Ovary (tissue), 9 donors: ENCODE data around the gene DGKG. TPM values are rescaled to one million over a fixed set of nuclear protein-coding genes. Genes with fewer than 3 reads are reported as not detected.

Experiments
- DNase-seq, 5 donors: peaks; one replicate each; pipeline ENCODE4 v3.0.0-alpha.2; 2019 to 2020
- H3K27ac ChIP-seq, 2 donors: fragments of 200-600 bp; one replicate each; pipeline versions ENCODE4 v1.5.1 to v1.8.0; 2019 to 2022
- H3K27me3 ChIP-seq: fragments of 200-600 bp; one replicate; pipeline ENCODE4 v1.8.0; 2022
- H3K36me3 ChIP-seq: fragments of 200-600 bp; sonication (generic); one replicate; pipeline ENCODE4 v1.5.1; 2019
- H3K4me1 ChIP-seq: one replicate; pipeline ENCODE4 v1.8.1; 2013; ENCODE audit warnings: mild to moderate bottlenecking, moderate library complexity; ENCODE audit not compliant: insufficient read depth
- H3K4me3 ChIP-seq: fragments of 200-600 bp; sonication (generic); one replicate; pipeline ENCODE4 v1.5.1; 2017
- H3K9me3 ChIP-seq, 2 donors: fragments of 200-600 bp in 1 of 2; sonication (generic) in 1 of 2; one replicate each; pipeline versions ENCODE4 v1.5.1 to v1.8.1; 2013 to 2019; ENCODE audit warnings: mild to moderate bottlenecking in 1 of 2, moderate library complexity in 1 of 2
- EP300 ChIP-seq: sonication (generic); formaldehyde crosslinking; IDR thresholded peaks from one replicate; pipeline ENCODE4 v1.6.1; 2017; ENCODE audit warnings: antibody characterized with exemption
- POLR2A ChIP-seq: fragments of 450-650 bp; IDR thresholded peaks from one replicate; pipeline ENCODE4 v1.6.1; 2017; ENCODE audit warnings: antibody characterized with exemption, mild to moderate bottlenecking, moderate library complexity
- WGBS, 3 donors: extraction: QIAGEN DNeasy Blood & Tissue Kit in 1 of 3; methylation state at CpG; one replicate each; pipeline versions ENCODE4 v1.1.5 to v1.1.7; 2013 to 2017; 5-methylcytosine and 5-hydroxymethylcytosine counted together
- intact Hi-C, 4 donors: fragments of 100-400 bp; cut with DNase I; formaldehyde crosslinking; loops; one replicate each; pipeline versions ENCODE4 v1.11.0 to v1.15.1; 2022 to 2023
- polyA plus RNA-seq, 2 donors: library from polyadenylated mRNA; stranded (reverse); fragments of 200-250 nt in 1 of 2; fragments of 350-450 nt in 1 of 2; fragmentation: Illumina TruSeq in 1 of 2; extraction: RNeasy Lipid Tissue Mini Kit (QIAGEN cat#74804) in 1 of 2; gene quantifications; one replicate each; pipeline ENCODE4 v1.2.3, GENCODE V29; 2013 to 2014
- total RNA-seq, 7 donors: library from RNA; depleted of rRNA in 2 of 7; stranded (reverse); fragments of >200 nt in 2 of 7; fragmentation: NEBNext Ultra II Directional in 3 of 7; extraction: Animal tissue kit (Norgen Biotek cat#: 25700) in 3 of 7; gene quantifications; one replicate each; pipeline versions ENCODE4 v1.1.0 to v1.2.4, GENCODE V29; 2016 to 2023
- TF ChIP-seq, protein P1 (sequence below), 3 donors: fragments of 450-650 bp in 2 of 3; fragments of 200-600 bp in 1 of 3; IDR thresholded peaks; one replicate each; pipeline versions ENCODE4 v1.5.1 to v1.8.0; 2016 to 2022; ENCODE audit warnings: antibody characterized with exemption in 3 of 3, mild to moderate bottlenecking in 1 of 3
- donor health status: DM: no; HTN: no; CAD: no; lungs with moderate emphysema.
- donor health status: DM: no; HTN: no; CAD: no.
- donor health status: Bipolar disorder and iron deficiency.
- donor health status: DM: yes; HTN: yes; CAD: no.
- donor health status: DM: no; HTN: no; CAD: no.
- donor health status: DM: yes; HTN: yes; CAD: no.

Gene DGKG
- total and polyA plus RNA-seq, 9 donors: 1.0 to 7.0 (median 4.1) TPM

DNA sequence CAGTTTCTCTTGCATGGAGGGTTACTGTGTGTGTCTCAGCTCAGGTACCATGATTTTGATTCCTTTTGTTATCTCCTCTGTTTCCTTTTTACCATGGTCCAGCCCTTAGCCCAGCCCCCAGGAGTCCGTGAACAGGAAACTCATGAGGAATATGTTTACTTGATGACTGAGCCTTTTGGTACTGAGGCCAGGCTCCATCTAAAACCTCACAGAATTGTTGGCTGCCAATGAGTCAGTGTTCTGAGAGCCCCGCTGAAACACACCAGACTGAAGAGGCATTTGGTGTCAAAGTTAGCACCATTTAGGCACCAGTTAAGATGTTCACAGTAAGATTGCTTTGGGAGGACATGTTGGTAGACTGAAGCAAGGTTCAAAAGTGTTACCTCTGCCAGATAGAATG lies 80.9 kb downstream of the DGKG start:
- no peak for TF ChIP-seq POLR2A
- TF ChIP-seq, protein P1, sequence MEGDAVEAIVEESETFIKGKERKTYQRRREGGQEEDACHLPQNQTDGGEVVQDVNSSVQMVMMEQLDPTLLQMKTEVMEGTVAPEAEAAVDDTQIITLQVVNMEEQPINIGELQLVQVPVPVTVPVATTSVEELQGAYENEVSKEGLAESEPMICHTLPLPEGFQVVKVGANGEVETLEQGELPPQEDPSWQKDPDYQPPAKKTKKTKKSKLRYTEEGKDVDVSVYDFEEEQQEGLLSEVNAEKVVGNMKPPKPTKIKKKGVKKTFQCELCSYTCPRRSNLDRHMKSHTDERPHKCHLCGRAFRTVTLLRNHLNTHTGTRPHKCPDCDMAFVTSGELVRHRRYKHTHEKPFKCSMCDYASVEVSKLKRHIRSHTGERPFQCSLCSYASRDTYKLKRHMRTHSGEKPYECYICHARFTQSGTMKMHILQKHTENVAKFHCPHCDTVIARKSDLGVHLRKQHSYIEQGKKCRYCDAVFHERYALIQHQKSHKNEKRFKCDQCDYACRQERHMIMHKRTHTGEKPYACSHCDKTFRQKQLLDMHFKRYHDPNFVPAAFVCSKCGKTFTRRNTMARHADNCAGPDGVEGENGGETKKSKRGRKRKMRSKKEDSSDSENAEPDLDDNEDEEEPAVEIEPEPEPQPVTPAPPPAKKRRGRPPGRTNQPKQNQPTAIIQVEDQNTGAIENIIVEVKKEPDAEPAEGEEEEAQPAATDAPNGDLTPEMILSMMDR (IDR thresholded peaks at IDR 0.05): no peak
- no peak for TF ChIP-seq EP300
- intact Hi-C loops: no loop called here
- no peak overlapping the region for H3K27ac ChIP-seq

DNA sequence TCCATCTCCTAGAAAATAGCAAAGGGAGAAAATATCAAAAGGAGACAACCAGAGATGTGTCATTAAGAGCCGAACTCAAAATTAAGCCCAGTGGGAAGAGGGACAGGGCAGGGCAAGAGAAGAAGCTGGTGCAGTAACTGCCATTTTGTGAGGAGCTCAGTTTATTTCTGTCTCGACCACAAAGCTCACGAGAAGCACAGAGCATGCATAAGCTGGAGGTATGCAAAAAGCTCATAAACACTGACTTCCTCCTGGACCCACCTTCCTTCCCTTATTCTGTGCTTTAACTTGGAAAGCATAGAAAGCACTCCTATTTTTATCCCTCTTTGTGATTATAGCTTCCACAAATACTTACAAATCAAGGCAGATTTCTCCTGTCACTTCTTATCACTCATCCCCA lies 81.3 kb downstream of the DGKG start:
- Histone ChIP-seq H3K27ac (no peak overlapping the region), H3K36me3 (no peaks in the 10 kb centered on the region), H3K9me3 (no peaks in the 10 kb centered on the region), H3K4me3 (no peak overlapping the region), H3K4me1 (no peaks in the 10 kb centered on the region), H3K27me3 (no peaks in the 10 kb centered on the region)
- 33 to 51% (median 44%) methylated on average over 3 of the region's 3 CpGs for WGBS, 3 donors
- TF ChIP-seq POLR2A (no peak), EP300 (no peak)
- TF ChIP-seq, protein P1 (IDR thresholded peaks at IDR 0.05): no peak
- no peak for DNase-seq
- intact Hi-C loops: no loop called here

More for the DNA sequence above, 80.9 kb downstream of the DGKG start:
- no peaks in the 10 kb centered on the region for H3K4me1 ChIP-seq
- H3K4me3 ChIP-seq: no peak overlapping the region
- H3K27me3 ChIP-seq: no peaks in the 10 kb centered on the region
- no peak for DNase-seq
- H3K36me3 ChIP-seq: no peaks in the 10 kb centered on the region
- 4 to 11% (median 8%) methylated on average over 2 of the region's 2 CpGs for WGBS, 3 donors
- no peaks in the 10 kb centered on the region for H3K9me3 ChIP-seq

DNA sequence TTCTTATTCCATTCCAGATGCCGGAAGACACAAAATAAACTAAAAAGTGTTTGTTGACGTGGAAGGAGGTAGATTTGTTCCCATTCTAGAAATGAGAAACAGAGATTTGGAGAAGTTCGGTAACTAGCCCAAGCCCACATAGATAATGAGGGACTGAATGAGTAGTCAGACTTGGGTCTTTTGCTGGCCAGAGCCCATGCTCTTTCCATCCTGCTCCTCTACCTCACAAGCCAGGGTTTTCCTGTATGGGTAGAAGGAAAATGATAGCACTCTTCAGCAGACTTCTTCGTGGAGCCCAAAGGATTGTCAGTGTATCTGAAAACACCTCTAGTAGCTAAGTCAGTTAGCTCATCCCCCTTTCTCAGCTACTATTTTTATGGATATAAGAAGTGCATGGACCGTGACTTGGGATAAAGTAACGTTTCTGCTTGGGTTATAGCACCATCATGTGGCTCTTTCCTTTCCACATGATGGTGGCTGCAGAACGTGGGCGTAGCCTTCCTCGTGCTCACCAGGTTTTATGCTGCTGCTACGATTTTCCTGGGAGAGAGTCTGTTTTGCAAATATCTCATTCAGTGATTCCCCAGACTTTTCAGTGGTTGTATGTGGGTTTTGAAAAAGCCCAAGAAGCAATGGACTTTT lies 84.6 kb downstream of the DGKG start:
- TF ChIP-seq, protein P1 (IDR thresholded peaks at IDR 0.05): peak in 1 of 3 donors; percentile 30
- TF ChIP-seq POLR2A: no peak
- DNase-seq: no peak
- WGBS, 3 donors: 22 to 33% (median 28%) methylated on average over 10 of the region's 10 CpGs
- H3K27me3 ChIP-seq: no peaks in the 10 kb centered on the region
- no peak overlapping the region for H3K27ac ChIP-seq
- intact Hi-C loops: no loop called here
- no peaks in the 10 kb centered on the region for H3K36me3 ChIP-seq
- no peaks in the 10 kb centered on the region for H3K4me1 ChIP-seq
- no peak overlapping the region for H3K4me3 ChIP-seq
- H3K9me3 ChIP-seq: no peaks in the 10 kb centered on the region

DNA sequence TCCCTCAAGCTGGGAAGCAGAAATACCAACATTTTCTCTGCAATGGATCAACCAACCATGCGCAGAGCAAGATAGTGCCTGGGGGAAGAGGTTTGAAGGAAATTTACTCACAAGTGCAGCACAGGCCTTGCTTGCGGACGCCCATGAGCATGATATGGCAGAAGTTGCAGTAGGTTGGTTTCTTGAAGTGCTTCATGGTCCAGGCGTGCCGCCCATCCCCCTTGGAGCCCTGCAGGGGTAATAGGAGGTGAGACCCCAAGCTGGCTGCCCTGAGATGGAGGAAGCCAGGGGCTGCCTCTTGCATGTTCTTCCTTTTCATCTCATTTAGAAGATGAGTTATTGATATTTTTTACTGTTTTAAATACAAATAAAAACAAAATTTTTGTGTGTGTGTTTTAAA lies 86.6 kb downstream of the DGKG start:
- H3K27ac ChIP-seq: no peak overlapping the region
- H3K36me3 ChIP-seq: no peaks in the 10 kb centered on the region
- no peaks in the 10 kb centered on the region for H3K27me3 ChIP-seq
- WGBS, 3 donors: 91 to 93% (median 91%) methylated on average over 5 of the region's 5 CpGs
- no peaks in the 10 kb centered on the region for H3K4me1 ChIP-seq
- no peaks in the 10 kb centered on the region for H3K9me3 ChIP-seq
- no peak overlapping the region for H3K4me3 ChIP-seq
- intact Hi-C loops: no loop called here
- DNase-seq: no peak
- TF ChIP-seq, protein P1 (IDR thresholded peaks at IDR 0.05): no peak
- TF ChIP-seq EP300: no peak
- no peak for TF ChIP-seq POLR2A
